Spleen (tissue), 13 donors: Measurements from ENCODE around the gene FDX1. TPM values are rescaled to one million over a fixed set of nuclear protein-coding genes. Genes with fewer than 3 reads are reported as not detected.
"Not testable (repeated sequence)": the region's sequence is repeated elsewhere in the genome, so short reads cannot be mapped to it uniquely, and the experiment has no call there.

Experiments used
- DNase-seq: peaks from one replicate; pipeline ENCODE4 v3.0.0-alpha.2; 2020
- H3K27ac ChIP-seq, 8 donors: fragments of 200-600 bp; sonication (generic) in 7 of 8; 1 replicate in 4 of 8; 2 replicates in 4 of 8; pipeline versions ENCODE4 v1.5.0 to v1.8.0; 2016 to 2021; ENCODE audit warnings: inconsistent platforms in 4 of 8, mild to moderate bottlenecking in 4 of 8, moderate library complexity in 1 of 8
- H3K27me3 ChIP-seq, 7 donors: fragments of 200-600 bp; sonication (generic) in 6 of 7; replicated peaks in 1 of 7; 1 replicate in 4 of 7; 2 replicates in 3 of 7; pipeline versions ENCODE4 v1.5.0 to v1.8.0; 2016 to 2021; ENCODE audit warnings: inconsistent platforms in 3 of 7, mild to moderate bottlenecking in 1 of 7
- H3K36me3 ChIP-seq, 6 donors: fragments of 200-600 bp; sonication (generic) in 5 of 6; 1 replicate in 4 of 6; 2 replicates in 2 of 6; pipeline versions ENCODE4 v1.5.0 to v1.8.0; 2016 to 2021; ENCODE audit warnings: inconsistent platforms in 2 of 6
- H3K4me1 ChIP-seq, 6 donors: fragments of 200-600 bp; sonication (generic) in 5 of 6; 1 replicate in 3 of 6; 2 replicates in 3 of 6; pipeline versions ENCODE4 v1.5.0 to v1.8.0; 2016 to 2021; ENCODE audit warnings: inconsistent platforms in 3 of 6
- H3K4me3 ChIP-seq, 8 donors: fragments of 200-600 bp; sonication (generic) in 7 of 8; 1 replicate in 4 of 8; 2 replicates in 4 of 8; pipeline versions ENCODE4 v1.5.0 to v1.8.0; 2016 to 2021; ENCODE audit warnings: inconsistent platforms in 4 of 8, mild to moderate bottlenecking in 4 of 8, moderate library complexity in 2 of 8
- H3K9me3 ChIP-seq, 8 donors: fragments of 200-600 bp; sonication (generic) in 7 of 8; 1 replicate in 4 of 8; 2 replicates in 4 of 8; pipeline versions ENCODE4 v1.5.0 to v1.8.0; 2016 to 2021; ENCODE audit warnings: inconsistent platforms in 4 of 8
- CTCF ChIP-seq, 11 experiments: fragments of 200-600 bp in 7 of 11; fragments of 450-650 bp in 4 of 11; sonication (generic) in 4 of 11; IDR thresholded peaks in 8 of 11; conservative IDR thresholded peaks in 3 of 11; 1 replicate in 7 of 11; 2 replicates in 4 of 11; pipeline versions ENCODE4 v1.4.0 to v1.8.0; 2016 to 2021; ENCODE audit warnings: antibody characterized with exemption in 11 of 11, inconsistent platforms in 4 of 11, mild to moderate bottlenecking in 1 of 11
- POLR2A ChIP-seq, 3 donors: fragments of 450-650 bp; IDR thresholded peaks; one replicate each; pipeline ENCODE4 v1.5.1; 2017; ENCODE audit warnings: antibody characterized with exemption in 3 of 3, mild to moderate bottlenecking in 1 of 3
- POLR2AphosphoS5 ChIP-seq, 3 donors: sonication (generic); formaldehyde crosslinking; IDR thresholded peaks; one replicate each; pipeline ENCODE4 v1.5.1; 2017; ENCODE audit warnings: antibody characterized with exemption in 3 of 3
- WGBS, 5 donors: extraction: QIAGEN DNeasy Blood & Tissue Kit in 3 of 5; methylation state at CpG; one replicate each; pipeline versions ENCODE4 v1.1.5 to v1.1.7; 2013 to 2018; 5-methylcytosine and 5-hydroxymethylcytosine counted together
- intact Hi-C: fragments of 100-400 bp; cut with DNase I; formaldehyde crosslinking; loops from one replicate; pipeline ENCODE4 v1.15.0; 2023; ENCODE audit warnings: low total_unique reads
- long read RNA-seq, 2 donors: transcript quantifications; one replicate each; lab custom pipeline, GENCODE V29; 2026
- polyA plus RNA-seq, 3 donors: library from polyadenylated mRNA; stranded (reverse); fragments of 200-250 nt; gene quantifications; one replicate each; pipeline ENCODE4 v1.2.1, GENCODE V29; 2013
- total RNA-seq, 7 donors: library from RNA; depleted of rRNA in 3 of 7; stranded (reverse); fragments of >200 nt in 3 of 7; fragmentation: NEBNext Ultra II Directional in 4 of 7; extraction: Animal tissue kit (Norgen Biotek cat#: 25700) in 4 of 7; gene quantifications; one replicate each; pipeline versions ENCODE4 v1.1.0 to v1.2.1, GENCODE V29; 2016 to 2021
- donor health status: healthy with polysubstance abuse.
- donor health status: DM: no; HTN: no; CAD: no; lungs with moderate emphysema.
- donor health status: DM: no; HTN: no; CAD: no.
- donor health status: Bipolar disorder and iron deficiency.
- donor health status: healthy.
- donor health status: DM: no; HTN: no; CAD: no.
- donor health status: DM: yes; HTN: yes; CAD: no.

FDX1 gene
- total RNA-seq = 10 to 100 TPM; 10.0 to 15.7 (median 10.4) TPM
- 10 to 100 TPM in 1 of 3 donors, 1 to 10 TPM in 2; 7.9 to 12.0 (median 9.4) TPM for polyA plus RNA-seq
- long read RNA-seq, donor 1, transcript FDX1-201 (4 exons, 3,206 nt) = major isoform, 21 of 21 reads
- long read RNA-seq, donor 1, partial matches to known transcripts = 0 of 21 reads
- long read RNA-seq, donor 1, other reads (novel, unspliced or antisense) = 0 of 21 reads
- long read RNA-seq, donor 2, transcript FDX1-201 (4 exons, 3,206 nt) = major isoform, 15 of 15 reads
- long read RNA-seq, donor 2, partial matches to known transcripts = 0 of 15 reads
- long read RNA-seq, donor 2, other reads (novel, unspliced or antisense) = 0 of 15 reads

- peak; percentile 97 for DNase-seq
- Histone ChIP-seq H3K27me3 (no peaks in the 10 kb centered on the region), H3K9me3 (no peaks in the 10 kb centered on the region), H3K27ac (peak within 1 kb of the TSS; percentile 91 to 96 (median 94)), H3K4me3 (peak within 1 kb of the TSS; percentile 56 to 92 (median 76)), H3K4me1 (peaks cover 23 to 56% (median 42%) of the 10 kb centered on the region in 6 donors), H3K36me3 (no peaks in the 10 kb centered on the region)
- intact Hi-C loops = loop anchor here (5.0 kb wide), 1 partner anchor 227 kb away; no protein-coding TSS in a partner anchor
- TF ChIP-seq CTCF (IDR thresholded peaks at IDR 0.05 in 8 of 11, conservative IDR thresholded peaks at IDR 0.05 in 3 of 11) = peak in 9 of 11 experiments; percentile 13 to 83 (median 80)
- TF ChIP-seq POLR2A (IDR thresholded peaks at IDR 0.05) = peak in 1 of 3 donors; percentile 14
- peak; percentile 81 to 87 (median 83) for TF ChIP-seq POLR2AphosphoS5 (IDR thresholded peaks at IDR 0.05)
- WGBS, 5 donors = 0 to 1% (median 0%) methylated on average over 20 to 65 of the region's 65 CpGs
Observed at GRCh38 chr11:110429731-110430266, at the start of gene FDX1. Gene FDX1, plus strand, starts transcription at chr11:110429948. Its CDS starts 173 bp downstream, at chr11:110430121.

GRCh38 chr11:110380836-110381622 lies 48.7 kb upstream of the FDX1 start:
- Histone ChIP-seq H3K27ac (no peak overlapping the region), H3K36me3 (no peaks in the 10 kb centered on the region), H3K27me3 (no peaks in the 10 kb centered on the region), H3K4me1 (peaks cover 0 to 14% (median 5%) of the 10 kb centered on the region in 6 donors), H3K4me3 (no peak overlapping the region), H3K9me3 (no peaks in the 10 kb centered on the region)
- TF ChIP-seq POLR2AphosphoS5 (IDR thresholded peaks at IDR 0.05) = no peak
- TF ChIP-seq CTCF (IDR thresholded peaks at IDR 0.05 in 8 of 11, conservative IDR thresholded peaks at IDR 0.05 in 3 of 11) = no peak
- TF ChIP-seq POLR2A (IDR thresholded peaks at IDR 0.05) = no peak
- intact Hi-C loops = no loop called here
- no peak for DNase-seq
- WGBS, 5 donors = 86 to 93% (median 88%) methylated on average over 4 of the region's 4 CpGs

- WGBS, 5 donors = 82 to 93% (median 87%) methylated on average over 9 of the region's 9 CpGs
- H3K4me1 ChIP-seq, H3K9me3 ChIP-seq, intact Hi-C loops, H3K27ac ChIP-seq, DNase-seq, H3K27me3 ChIP-seq, H3K4me3 ChIP-seq, H3K36me3 ChIP-seq: not testable (repeated sequence)
Observed at GRCh38 chr11:110388231-110388630, 41.5 kb upstream of the FDX1 start.

GRCh38 chr11:110389965-110390364 lies 39.8 kb upstream of the FDX1 start:
- Histone ChIP-seq H3K27ac (no peak overlapping the region), H3K4me1 (no peaks in the 10 kb centered on the region), H3K36me3 (no peaks in the 10 kb centered on the region), H3K27me3 (no peaks in the 10 kb centered on the region), H3K9me3 (peaks cover 0 to 4% (median 0%) of the 10 kb centered on the region in 8 donors), H3K4me3 (no peak overlapping the region)
- intact Hi-C loops = no loop called here
- 63 to 86% (median 81%) methylated on average over 4 of the region's 4 CpGs for WGBS, 5 donors
- DNase-seq = no peak
- TF ChIP-seq CTCF (IDR thresholded peaks at IDR 0.05 in 8 of 11, conservative IDR thresholded peaks at IDR 0.05 in 3 of 11) (no peak), POLR2AphosphoS5 (IDR thresholded peaks at IDR 0.05) (no peak), POLR2A (IDR thresholded peaks at IDR 0.05) (no peak)
